Natural killer cell treated with Interleukin-12 subunit alpha and Interleukin-12 subunit beta and Interleukin-15 and Interleukin-18, amount 100 ng/mL, for 72 hours (primary cell): ENCODE measurements around the gene GABRB2. TPM values are rescaled to one million over a fixed set of nuclear protein-coding genes. Genes with fewer than 3 reads are reported as not detected.

Source experiments
- ATAC-seq, 2 donors: fragments of 150-1000 bp; cut with Tn5 transposase in 1 of 2; sonication (Bioruptor Pico), chemical (Tn5 transposase) in 1 of 2; 2 replicates each; pipeline ENCODE4 v1.10.0; 2021
- DNase-seq: peaks from one replicate; pipeline ENCODE4 v3.0.0; 2022; ENCODE audit warnings: low spot score
- H3K27ac Mint-ChIP-seq, 2 donors: 1 replicate in 1 of 2; 2 replicates in 1 of 2; pipeline ENCODE4 v1.8.0; 2022; ENCODE audit warnings: mixed read lengths in 2 of 2, mild to moderate bottlenecking in 1 of 2, moderate library complexity in 1 of 2
- H3K27me3 Mint-ChIP-seq, 2 donors: 1 replicate in 1 of 2; 2 replicates in 1 of 2; pipeline ENCODE4 v1.8.0; 2022; ENCODE audit warnings: mixed read lengths in 2 of 2
- H3K36me3 Mint-ChIP-seq: one replicate; pipeline ENCODE4 v1.8.0; 2022; ENCODE audit warnings: mixed read lengths
- H3K4me1 Mint-ChIP-seq, 2 donors: 1 replicate in 1 of 2; 2 replicates in 1 of 2; pipeline ENCODE4 v1.8.0; 2022; ENCODE audit warnings: low read depth in 2 of 2, mixed read lengths in 2 of 2, mild to moderate bottlenecking in 1 of 2
- H3K4me3 Mint-ChIP-seq: one replicate; pipeline ENCODE4 v1.8.0; 2022; ENCODE audit warnings: mixed read lengths
- H3K9me3 Mint-ChIP-seq: 2 replicates; pipeline ENCODE4 v1.8.0; 2022; ENCODE audit warnings: mixed read lengths
- total RNA-seq, 2 donors: library from RNA; stranded (reverse); gene quantifications; one replicate each; pipeline ENCODE4 v1.2.3, GENCODE V29; 2022

GABRB2 gene
- total RNA-seq, 2 donors from 2014 or later = not detected

- H3K36me3 Mint-ChIP-seq = no peaks in the 10 kb centered on the region
- peaks cover 3% of the 10 kb centered on the region for H3K9me3 Mint-ChIP-seq
- DNase-seq (no peak), ATAC-seq (no peak)
- H3K4me1 Mint-ChIP-seq = no peaks in the 10 kb centered on the region
- no peaks in the 10 kb centered on the region for H3K27me3 Mint-ChIP-seq
- H3K4me3 Mint-ChIP-seq = no peak overlapping the region
- H3K27ac Mint-ChIP-seq = no peak overlapping the region
Observed at GRCh38 chr5:161288071-161288470, 258.5 kb downstream of the GABRB2 start.

GRCh38 chr5:161287436-161287835 lies 259.1 kb downstream of the GABRB2 start:
- DNase-seq (no peak), ATAC-seq (no peak)
- Mint-ChIP-seq H3K9me3 (peaks cover 5% of the 10 kb centered on the region), H3K4me3 (no peak overlapping the region), H3K36me3 (no peaks in the 10 kb centered on the region), H3K27me3 (no peaks in the 10 kb centered on the region), H3K27ac (no peak overlapping the region), H3K4me1 (no peaks in the 10 kb centered on the region)

GRCh38 chr5:161286066-161286655 lies 260.4 kb downstream of the GABRB2 start:
- no peak for DNase-seq
- Mint-ChIP-seq H3K9me3 (peaks cover 12% of the 10 kb centered on the region), H3K27ac (no peak overlapping the region), H3K27me3 (no peaks in the 10 kb centered on the region), H3K36me3 (no peaks in the 10 kb centered on the region), H3K4me3 (no peak overlapping the region), H3K4me1 (no peaks in the 10 kb centered on the region)
- no peak for ATAC-seq

- DNase-seq (no peak), ATAC-seq (no peak)
- no peaks in the 10 kb centered on the region for H3K4me1 Mint-ChIP-seq
- H3K27ac Mint-ChIP-seq = no peak overlapping the region
- H3K9me3 Mint-ChIP-seq = peaks cover 12% of the 10 kb centered on the region
- no peaks in the 10 kb centered on the region for H3K36me3 Mint-ChIP-seq
- no peaks in the 10 kb centered on the region for H3K27me3 Mint-ChIP-seq
- H3K4me3 Mint-ChIP-seq = no peak overlapping the region
Observed at GRCh38 chr5:161284445-161284844, 262.1 kb downstream of the GABRB2 start.

- H3K36me3 Mint-ChIP-seq = no peaks in the 10 kb centered on the region
- ATAC-seq (no peak), DNase-seq (no peak)
- no peaks in the 10 kb centered on the region for H3K4me1 Mint-ChIP-seq
- no peak overlapping the region for H3K4me3 Mint-ChIP-seq
- no peaks in the 10 kb centered on the region for H3K27me3 Mint-ChIP-seq
- H3K9me3 Mint-ChIP-seq = peaks cover 12% of the 10 kb centered on the region
- no peak overlapping the region for H3K27ac Mint-ChIP-seq
Observed at GRCh38 chr5:161283296-161283695, 263.2 kb downstream of the GABRB2 start.

GRCh38 chr5:161278739-161279660 lies 267.5 kb downstream of the GABRB2 start:
- H3K27me3 Mint-ChIP-seq = no peaks in the 10 kb centered on the region
- H3K4me1 Mint-ChIP-seq = no peaks in the 10 kb centered on the region
- H3K27ac Mint-ChIP-seq = no peak overlapping the region
- H3K36me3 Mint-ChIP-seq = no peaks in the 10 kb centered on the region
- H3K9me3 Mint-ChIP-seq = peaks cover 17% of the 10 kb centered on the region
- no peak for DNase-seq
- no peak overlapping the region for H3K4me3 Mint-ChIP-seq
- no peak for ATAC-seq

- Mint-ChIP-seq H3K9me3 (peaks cover 14% of the 10 kb centered on the region), H3K27ac (no peak overlapping the region), H3K27me3 (no peaks in the 10 kb centered on the region), H3K36me3 (no peaks in the 10 kb centered on the region), H3K4me3 (no peak overlapping the region), H3K4me1 (no peaks in the 10 kb centered on the region)
- no peak for DNase-seq
- ATAC-seq = no peak
Observed at GRCh38 chr5:161277011-161277410, 269.5 kb downstream of the GABRB2 start.

GRCh38 chr5:161274951-161275350 lies 271.6 kb downstream of the GABRB2 start:
- Mint-ChIP-seq H3K4me1 (no peaks in the 10 kb centered on the region), H3K9me3 (peaks cover 16% of the 10 kb centered on the region), H3K27me3 (no peaks in the 10 kb centered on the region), H3K27ac (no peak overlapping the region), H3K4me3 (no peak overlapping the region), H3K36me3 (no peaks in the 10 kb centered on the region)
- no peak for DNase-seq
- ATAC-seq = no peak

GRCh38 chr5:161273410-161273809 lies 273.1 kb downstream of the GABRB2 start:
- ATAC-seq = no peak
- DNase-seq = no peak
- Mint-ChIP-seq H3K36me3 (no peaks in the 10 kb centered on the region), H3K4me1 (no peaks in the 10 kb centered on the region), H3K27ac (no peak overlapping the region), H3K4me3 (no peak overlapping the region), H3K27me3 (no peaks in the 10 kb centered on the region), H3K9me3 (peaks cover 24% of the 10 kb centered on the region)

GRCh38 chr5:161271816-161272215 lies 274.7 kb downstream of the GABRB2 start:
- Mint-ChIP-seq H3K36me3 (no peaks in the 10 kb centered on the region), H3K9me3 (peaks cover 24% of the 10 kb centered on the region), H3K4me1 (no peaks in the 10 kb centered on the region), H3K27me3 (no peaks in the 10 kb centered on the region), H3K27ac (no peak overlapping the region), H3K4me3 (no peak overlapping the region)
- ATAC-seq (no peak), DNase-seq (no peak)

GRCh38 chr5:161269125-161269524 lies 277.4 kb downstream of the GABRB2 start:
- DNase-seq (no peak), ATAC-seq (no peak)
- Mint-ChIP-seq H3K27me3 (no peaks in the 10 kb centered on the region), H3K36me3 (no peaks in the 10 kb centered on the region), H3K9me3 (peaks cover 26% of the 10 kb centered on the region), H3K4me1 (no peaks in the 10 kb centered on the region), H3K27ac (no peak overlapping the region), H3K4me3 (no peak overlapping the region)

- no peak for DNase-seq
- no peak overlapping the region for H3K27ac Mint-ChIP-seq
- ATAC-seq = no peak
- no peak overlapping the region for H3K4me3 Mint-ChIP-seq
- H3K4me1 Mint-ChIP-seq = no peaks in the 10 kb centered on the region
- H3K27me3 Mint-ChIP-seq = no peaks in the 10 kb centered on the region
- peaks cover 29% of the 10 kb centered on the region for H3K9me3 Mint-ChIP-seq
- H3K36me3 Mint-ChIP-seq = no peaks in the 10 kb centered on the region
Observed at GRCh38 chr5:161266954-161267353, 279.6 kb downstream of the GABRB2 start.

- no peaks in the 10 kb centered on the region for H3K4me1 Mint-ChIP-seq
- no peak overlapping the region for H3K27ac Mint-ChIP-seq
Observed at GRCh38 chr5:161265006-161265405, 281.5 kb downstream of the GABRB2 start.

GRCh38 chr5:161263191-161263590 lies 283.3 kb downstream of the GABRB2 start:
- no peaks in the 10 kb centered on the region for H3K4me1 Mint-ChIP-seq
- H3K4me3 Mint-ChIP-seq = no peak overlapping the region

More at GRCh38 chr5:161265006-161265405, 281.5 kb downstream of the GABRB2 start:
- H3K36me3 Mint-ChIP-seq = no peaks in the 10 kb centered on the region
- DNase-seq (no peak), ATAC-seq (no peak)
- H3K4me3 Mint-ChIP-seq = no peak overlapping the region
- peaks cover 21% of the 10 kb centered on the region for H3K9me3 Mint-ChIP-seq
- H3K27me3 Mint-ChIP-seq = no peaks in the 10 kb centered on the region

More at GRCh38 chr5:161263191-161263590, 283.3 kb downstream of the GABRB2 start:
- peaks cover 11% of the 10 kb centered on the region for H3K9me3 Mint-ChIP-seq
- ATAC-seq = no peak
- no peak for DNase-seq
- no peaks in the 10 kb centered on the region for H3K36me3 Mint-ChIP-seq
- H3K27me3 Mint-ChIP-seq = no peaks in the 10 kb centered on the region
- H3K27ac Mint-ChIP-seq = no peak overlapping the region
